T-helper 22 cell (primary cell): ENCODE data around the gene CTDSPL.

Source experiments
- DNase-seq: peaks from one replicate; pipeline ENCODE4 v3.0.0-alpha.2; 2020; ENCODE audit warnings: low read depth

CTDSPL gene

DNA sequence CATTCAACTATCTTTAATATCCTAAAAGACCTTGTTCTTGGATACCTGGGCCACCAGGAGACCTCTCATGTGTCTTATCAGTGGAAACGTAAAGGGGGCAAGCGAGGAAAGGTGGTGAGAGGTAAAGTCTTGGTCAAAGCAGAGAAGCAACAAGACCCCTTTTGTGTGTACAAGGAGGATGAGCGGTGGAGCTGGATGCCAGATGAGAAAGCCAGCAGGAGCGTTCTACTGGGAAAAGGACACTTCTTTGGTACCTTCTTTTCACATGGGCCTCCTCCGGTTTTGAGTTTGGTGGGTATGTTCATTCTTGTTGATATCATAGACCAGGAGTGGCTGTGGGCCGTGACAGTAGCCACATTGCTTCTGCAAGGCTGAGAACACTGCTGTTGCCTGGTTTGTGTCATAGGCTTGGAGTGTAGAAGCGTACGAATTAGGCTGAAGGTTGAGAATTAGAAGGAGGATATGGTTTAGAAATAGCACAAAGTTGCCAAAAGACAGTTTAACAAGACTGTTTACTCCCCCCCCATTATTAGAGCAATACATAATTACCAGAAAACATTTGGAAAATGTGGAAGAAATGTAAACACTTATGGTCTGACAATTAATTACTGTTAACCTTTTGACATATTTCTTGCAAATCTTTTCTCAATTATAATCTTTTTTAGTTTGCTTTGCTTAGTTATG lies 82.1 kb downstream of the CTDSPL start:
- no peak for DNase-seq

DNA sequence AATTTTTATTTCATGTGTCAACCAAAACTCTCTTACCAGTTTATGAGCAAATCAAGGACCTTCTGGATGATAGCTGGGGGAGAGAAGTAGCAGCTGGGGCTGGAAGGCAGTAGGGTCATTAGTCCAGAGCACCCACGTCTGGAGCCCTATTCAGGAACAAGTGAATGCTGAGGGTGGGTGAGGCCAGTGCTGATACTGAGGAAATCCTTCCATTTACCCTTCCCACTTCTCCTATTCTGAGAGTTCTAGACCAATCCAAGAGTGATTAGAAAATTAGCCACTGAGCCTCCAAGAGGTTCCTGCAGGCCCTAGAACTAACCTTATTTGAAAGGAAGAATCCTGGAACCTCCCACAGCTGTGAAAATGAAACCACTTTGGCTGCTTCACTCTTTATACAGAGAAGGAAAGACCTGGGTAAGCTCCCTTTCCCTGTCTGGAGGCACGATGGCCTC lies 82.7 kb downstream of the CTDSPL start:
- no peak for DNase-seq

DNA sequence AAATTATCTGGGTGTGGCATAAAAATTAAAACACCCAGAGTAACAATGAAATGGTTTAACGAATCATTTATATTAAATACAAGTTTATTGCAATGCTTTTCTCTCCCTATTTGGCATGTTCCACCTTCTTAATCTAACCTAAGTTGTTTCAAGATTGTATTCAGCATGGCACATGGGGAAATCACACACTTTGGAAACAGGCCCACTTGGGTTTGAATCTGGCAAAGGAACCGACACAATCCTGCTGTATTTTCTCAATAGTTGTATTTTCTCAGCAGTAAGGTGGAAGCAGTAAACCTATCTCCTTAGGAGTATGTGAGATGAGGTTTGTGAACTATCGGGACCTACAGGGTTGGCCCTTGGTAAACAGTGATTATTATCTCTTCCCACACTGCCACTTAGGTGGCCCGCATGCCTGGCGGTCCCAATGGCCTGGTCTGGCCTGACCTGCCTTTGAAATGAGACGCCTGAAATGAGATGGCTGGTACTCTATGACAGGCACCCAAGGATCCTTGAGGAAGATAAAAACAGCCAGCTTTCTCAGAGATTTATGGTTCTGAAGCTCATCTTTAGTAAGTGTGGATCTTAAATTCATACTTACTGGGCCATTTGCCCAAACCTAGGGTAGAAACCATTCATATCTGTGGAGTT lies 83.6 kb downstream of the CTDSPL start:
- no peak for DNase-seq

DNA sequence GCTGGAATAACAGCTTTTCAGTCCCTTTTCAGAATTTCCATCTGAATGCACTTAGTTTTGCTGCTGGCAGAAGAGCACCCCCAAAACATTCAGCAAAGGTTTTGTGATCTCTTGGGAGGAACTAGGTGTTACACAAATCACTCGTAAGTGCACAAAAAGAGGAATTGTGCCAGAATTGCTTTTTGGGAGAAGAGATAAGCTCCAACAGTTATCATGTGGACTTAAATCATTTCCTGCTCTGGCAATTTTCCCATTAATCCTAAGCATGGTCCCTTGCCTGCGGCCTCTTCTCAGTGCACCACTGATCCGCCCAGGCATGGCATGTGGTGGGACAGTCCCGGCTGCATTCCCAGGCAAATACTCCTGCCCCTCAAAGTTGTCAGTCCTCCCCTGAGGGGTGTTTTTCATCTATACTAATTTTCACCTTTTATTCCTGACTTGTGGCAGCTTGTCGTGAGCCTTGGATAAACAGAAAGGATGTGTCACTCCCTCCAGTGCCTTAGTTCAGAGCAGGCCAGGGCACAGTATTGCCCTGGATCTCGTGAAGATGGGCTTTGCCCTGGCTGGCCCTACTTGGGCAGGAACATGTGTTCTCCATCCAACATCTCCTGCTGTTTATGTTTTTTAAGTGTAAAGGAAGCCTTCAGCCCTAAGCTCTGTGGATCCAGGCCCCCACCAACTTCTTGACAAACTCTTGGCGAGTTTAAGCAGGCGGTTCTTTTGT lies 84.3 kb downstream of the CTDSPL start:
- DNase-seq, result no peak

DNA sequence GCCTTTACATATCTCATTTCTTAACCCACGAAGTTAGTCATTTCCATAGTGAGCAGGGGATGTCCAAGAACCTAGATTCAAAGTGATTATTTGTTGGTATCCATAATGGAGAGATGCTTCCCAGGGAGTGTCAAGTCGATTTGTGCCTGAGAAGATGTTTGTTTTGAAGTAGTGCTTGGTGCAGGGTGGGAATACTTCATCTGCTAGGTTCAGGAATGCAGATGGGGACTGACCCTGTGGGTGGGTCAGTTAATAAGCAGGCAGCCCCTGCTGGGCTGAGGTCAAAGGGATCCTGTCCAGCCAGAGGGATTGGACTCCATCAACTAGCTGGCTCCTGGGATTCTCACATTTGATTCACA lies 84.8 kb downstream of the CTDSPL start:
- DNase-seq, result no peak

DNA sequence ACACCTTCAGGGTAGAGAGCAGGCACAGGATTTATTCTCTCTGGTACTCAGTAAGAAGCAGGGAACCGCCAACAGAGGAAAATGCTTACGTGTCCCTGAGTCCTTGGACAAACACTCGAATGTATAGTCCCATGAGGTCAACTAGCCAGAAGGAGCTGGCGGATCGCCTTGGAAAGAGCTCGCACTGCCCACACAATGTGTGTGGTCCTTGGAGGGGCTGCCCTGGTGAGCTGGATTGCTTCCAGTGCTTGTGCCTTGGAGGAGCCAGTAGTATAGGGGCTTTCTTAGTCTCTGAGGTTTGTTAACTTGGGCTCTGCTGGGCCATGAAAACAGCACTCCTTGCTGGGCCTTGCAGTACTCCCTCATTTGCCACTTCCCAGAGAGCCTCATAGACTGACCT lies 88.2 kb downstream of the CTDSPL start:
- DNase-seq, result no peak

DNA sequence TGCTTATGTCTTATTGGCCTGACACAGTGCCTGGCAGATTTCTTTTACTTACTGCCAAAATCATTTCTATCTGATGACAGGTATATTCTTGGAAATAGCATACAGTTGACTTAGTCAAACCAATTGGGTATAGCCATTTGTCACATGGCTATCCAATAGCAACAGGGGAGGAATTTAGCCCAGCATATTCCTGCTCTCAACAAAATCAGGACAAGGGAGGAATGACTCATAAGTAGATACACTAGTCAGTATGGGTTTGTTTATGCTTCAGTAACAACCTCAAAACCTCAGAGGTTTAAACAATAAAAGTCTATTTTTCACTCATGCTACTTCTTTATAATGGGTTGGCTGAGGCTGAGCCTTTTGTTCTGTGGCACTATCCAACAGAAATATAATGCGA lies 90.9 kb downstream of the CTDSPL start:
- no peak for DNase-seq

DNA sequence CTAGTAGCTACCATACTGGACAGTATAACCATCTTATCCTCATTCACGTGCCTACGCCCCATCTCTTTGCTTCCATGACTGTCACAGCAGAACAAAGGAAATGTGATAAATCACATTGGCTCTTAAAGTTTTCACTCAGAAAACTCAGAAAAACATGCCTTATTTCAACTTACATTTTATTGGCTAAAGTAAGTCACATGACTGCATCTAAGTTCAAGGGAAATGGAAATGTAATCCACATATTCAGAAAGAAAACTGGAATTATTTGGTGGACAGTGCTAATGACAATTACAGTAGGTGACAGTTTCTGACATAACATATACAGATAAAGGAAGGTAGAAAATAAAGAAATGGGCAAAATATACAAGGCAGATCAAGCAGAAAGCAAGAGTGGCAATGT lies 91.5 kb downstream of the CTDSPL start:
- DNase-seq, result no peak

DNA sequence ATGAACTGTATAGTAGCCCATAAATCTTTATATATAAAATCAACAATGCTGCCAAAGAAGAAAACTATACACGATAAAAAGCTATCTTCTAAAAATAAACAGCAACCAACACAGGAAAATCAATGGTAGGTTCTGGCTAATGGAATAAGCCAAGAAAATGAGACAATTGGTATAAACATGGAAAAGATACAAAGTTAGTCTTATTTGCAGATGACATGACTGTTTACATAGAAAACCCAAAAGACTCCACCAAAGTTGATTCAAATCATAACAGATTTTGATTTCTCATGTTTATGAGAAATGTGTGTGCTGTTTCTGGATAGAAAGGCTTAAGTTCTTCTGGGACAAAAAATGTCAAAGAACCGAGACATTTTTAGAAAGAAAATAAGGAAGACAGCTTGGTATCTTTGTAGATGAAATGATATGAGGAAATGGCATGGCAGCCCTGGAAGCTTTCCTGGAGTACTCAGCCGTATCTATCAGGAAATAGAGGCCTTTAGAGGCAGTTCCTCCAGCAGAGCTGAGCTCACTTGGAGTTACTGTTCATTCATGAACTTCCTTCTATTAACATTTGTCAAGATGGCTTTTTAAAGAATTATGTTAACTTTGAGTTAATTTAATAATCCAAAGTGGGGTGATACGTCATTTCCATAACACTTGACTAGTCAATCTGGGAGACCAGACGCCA lies 92.2 kb downstream of the CTDSPL start:
- no peak for DNase-seq

DNA sequence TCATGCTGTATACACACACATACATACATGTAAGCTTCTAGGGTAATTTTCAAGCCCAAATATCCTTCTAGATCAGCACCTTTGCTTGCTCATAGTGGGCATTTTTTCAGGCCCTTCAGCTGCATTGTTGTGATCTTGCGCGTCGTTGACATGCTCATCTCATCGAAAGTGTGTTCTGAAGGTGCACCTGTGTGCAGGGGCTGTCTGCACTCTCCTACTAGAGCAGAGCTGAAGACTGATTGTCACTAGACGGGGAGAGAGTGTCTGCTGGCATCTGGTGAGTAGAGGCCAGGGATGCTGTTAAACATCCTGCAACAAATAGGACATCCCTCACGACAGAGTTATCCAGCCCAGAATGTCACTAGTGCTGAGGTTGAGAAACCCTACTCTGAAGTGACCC lies 93.2 kb downstream of the CTDSPL start:
- DNase-seq, result no peak

DNA sequence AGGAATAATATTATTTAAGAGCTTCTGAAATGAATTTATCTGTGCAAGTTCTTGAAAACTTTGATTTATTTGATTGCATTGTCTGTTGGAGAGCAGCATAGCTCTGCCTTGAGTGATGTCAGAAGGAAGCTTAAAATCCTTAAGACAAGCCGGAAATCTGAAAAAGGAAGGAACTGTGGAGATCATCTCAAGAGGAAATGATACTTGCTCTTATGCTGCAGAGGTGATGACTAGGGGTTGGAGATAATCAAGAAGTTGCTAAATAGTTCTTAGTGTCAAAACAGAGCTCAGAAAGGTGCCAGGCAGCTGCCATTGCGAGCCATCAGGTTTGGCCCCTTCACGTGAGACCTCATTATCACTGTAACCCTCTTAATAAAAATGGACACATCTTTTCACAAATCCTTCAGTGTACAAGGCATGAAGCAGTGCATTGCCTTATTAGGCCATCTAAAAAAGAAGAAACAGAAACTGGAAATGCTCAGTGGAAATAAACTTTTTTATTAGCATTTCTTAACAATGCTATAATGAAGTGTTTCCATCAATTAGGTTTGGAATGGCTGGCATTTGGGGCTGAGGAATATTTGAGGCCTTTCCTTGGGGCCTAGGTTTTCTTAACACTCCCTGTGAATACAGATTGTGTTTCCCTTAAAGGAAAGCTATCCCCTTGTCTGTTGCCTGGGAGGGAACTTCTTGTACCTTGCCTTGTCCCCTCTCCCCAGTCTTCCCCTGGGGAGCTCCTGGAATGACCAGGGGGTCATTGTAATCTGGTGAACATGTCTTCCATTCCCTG lies 94.4 kb downstream of the CTDSPL start:
- DNase-seq, result no peak

DNA sequence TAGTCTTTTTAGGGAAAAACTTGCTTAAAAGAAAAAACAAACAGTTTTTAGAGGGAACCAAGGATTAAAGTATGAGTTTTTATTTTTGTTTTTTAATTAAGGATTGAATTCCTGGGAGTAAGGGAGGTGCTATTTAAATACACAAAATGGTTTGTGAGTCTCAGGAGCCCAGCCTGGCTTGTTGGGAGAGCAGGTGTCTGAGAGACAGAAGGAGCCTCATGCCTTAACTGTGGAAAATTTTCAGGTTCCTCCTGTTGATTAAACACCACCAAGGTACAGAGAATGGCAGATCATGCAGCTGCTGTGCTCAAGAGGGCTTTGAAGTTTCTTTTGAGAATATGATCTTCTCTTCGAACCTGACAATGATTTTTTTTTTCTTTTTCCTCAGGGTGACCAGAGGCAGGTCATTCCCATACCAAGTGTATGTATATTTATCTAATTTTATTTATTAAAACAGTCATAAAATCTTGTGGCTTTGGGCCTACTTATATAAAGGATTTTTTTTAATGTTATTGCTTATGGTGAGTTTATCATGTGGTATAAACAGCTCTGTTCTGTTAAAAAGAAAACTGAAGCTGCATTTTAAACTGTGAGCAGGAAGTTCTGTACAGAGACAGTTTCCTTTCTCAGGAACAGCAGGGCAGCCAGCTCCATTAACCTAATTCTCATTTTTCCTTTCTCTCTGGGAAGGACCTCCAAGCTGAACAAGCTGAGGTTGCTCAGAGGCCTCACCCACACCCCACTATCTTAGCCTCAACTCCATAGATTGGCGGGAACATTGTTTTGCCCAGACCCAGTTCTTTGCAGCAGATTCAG lies 95.3 kb downstream of the CTDSPL start:
- no peak for DNase-seq

DNA sequence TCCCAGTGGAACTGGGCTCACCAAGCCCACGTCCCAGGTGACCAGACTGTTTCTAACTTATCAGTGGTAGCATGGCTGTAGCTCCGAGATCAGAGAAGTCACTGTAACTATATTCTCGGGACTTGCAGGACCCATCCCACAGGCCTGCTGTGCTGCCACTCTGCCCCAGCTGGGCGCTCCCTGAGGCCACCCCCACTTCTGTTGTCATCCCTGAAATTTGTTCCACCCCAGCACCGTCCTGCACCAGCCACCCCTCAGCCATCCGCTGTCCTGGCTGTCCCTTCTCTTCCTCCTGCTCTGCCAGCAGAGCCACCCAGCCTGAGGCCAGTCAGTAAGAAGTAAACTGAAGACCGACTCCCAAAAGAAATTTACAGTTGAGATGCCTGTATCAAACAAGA lies 95.9 kb downstream of the CTDSPL start:
- DNase-seq, result no peak

DNA sequence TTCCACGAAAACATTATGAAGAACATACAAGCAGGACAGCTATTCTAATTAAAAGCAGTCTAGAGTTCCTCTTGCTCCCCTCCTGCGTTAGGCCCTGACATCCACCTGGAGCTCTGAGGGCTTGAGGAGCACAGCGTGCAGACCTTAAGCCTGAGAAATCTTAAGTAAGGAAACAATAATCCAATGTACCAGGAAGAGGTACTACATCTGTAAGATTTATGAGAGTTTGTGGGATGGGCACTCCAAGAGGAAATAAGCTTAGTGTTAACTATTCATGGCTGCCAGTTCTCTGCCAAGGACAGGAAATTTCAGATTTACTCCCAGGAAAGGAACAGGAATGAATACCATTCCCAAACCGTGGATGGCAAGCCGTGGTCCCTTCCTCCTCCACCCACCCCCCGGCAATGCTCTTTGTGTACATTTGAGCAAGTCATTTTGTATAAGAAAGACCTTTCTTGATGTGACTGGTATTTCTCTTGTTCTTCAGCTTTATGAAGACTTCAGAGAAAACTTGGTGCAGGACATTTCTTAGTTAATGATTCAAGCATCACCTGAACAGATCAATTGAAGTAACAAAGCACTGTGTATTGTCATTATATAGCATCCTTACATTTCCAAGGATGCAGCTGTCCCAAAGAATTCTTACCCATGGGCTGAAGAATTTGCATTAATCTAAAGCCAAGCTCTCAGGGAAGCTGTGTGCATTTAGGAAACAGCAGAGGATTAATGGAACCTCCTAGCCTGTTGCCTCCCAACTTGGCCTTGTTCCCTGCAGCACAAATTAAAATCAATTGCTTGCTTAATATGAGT lies 100.1 kb downstream of the CTDSPL start:
- no peak for DNase-seq

DNA sequence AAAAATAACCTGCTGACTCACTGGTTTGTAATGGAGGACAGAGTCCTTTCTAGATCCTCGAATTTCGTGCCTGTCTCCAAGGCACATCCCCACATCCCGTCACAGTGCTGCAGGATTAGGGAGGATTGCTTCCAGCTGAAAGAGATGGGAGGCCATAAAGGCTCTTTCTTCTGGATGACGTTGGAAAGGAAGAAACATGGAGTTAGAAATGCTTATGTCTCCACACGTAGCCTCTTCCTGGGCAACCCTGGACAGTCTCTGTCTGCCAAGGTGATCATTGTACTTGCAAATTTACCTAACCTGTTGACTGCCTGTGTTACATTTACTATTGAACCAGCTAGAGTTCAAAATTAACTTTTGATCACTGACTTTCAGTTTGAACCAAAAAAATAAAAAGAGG lies 101.3 kb downstream of the CTDSPL start:
- DNase-seq, result no peak

DNA sequence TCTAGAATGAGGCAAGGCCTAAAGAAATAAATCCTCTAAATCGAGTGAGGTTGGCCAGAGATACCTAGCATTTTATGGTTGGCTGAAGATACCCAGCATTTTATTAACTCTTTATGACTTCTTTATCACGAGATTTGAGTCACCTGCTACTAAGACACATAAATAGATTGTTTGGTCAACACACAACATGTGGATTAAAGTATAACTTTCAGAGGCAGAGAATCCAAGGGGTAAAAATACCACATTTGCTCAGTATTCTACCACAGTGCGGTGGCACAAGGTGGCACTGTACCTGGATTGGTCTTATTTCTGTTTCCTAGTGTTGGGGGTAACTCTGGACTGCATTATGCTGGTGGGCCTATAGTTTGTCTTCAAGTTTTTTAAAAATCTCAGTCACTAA lies 102.0 kb downstream of the CTDSPL start:
- DNase-seq, result no peak

DNA sequence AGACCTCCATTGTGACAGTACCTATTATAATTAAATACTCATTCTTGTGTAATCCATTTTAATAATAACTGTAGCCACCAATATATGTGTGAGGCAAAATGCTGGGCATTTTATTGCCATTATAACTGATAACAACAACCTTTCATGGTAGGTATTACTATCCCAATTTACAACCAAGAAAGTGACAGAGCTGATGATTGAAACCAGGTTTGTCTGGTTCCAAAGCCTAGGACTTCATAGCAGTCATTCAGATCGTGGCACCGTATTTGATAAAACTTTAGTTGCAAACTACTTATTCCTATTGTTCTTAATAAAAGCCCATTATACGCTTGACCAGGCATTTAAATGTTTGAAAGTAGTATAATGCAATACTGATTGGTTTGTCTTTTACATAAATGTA lies 102.5 kb downstream of the CTDSPL start:
- no peak for DNase-seq

DNA sequence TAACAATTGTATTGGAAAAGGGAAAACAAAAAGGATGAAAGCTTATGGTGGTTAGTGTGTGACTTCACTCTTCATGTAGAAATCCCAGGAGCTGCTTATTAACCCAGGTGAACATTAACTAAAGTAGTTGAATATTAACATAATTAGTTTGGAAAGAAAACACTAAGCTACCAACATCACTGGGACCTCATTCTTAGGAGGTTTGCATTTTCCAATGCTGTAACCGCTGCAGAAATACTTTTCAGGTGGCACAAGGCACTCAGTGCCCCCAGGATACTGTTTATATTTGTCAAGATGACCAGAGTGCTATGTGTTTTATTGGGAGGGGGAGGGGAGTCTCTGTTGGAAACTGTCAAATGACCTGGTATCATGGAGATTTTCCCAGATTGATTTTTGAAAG lies 103.0 kb downstream of the CTDSPL start:
- DNase-seq, result no peak

DNA sequence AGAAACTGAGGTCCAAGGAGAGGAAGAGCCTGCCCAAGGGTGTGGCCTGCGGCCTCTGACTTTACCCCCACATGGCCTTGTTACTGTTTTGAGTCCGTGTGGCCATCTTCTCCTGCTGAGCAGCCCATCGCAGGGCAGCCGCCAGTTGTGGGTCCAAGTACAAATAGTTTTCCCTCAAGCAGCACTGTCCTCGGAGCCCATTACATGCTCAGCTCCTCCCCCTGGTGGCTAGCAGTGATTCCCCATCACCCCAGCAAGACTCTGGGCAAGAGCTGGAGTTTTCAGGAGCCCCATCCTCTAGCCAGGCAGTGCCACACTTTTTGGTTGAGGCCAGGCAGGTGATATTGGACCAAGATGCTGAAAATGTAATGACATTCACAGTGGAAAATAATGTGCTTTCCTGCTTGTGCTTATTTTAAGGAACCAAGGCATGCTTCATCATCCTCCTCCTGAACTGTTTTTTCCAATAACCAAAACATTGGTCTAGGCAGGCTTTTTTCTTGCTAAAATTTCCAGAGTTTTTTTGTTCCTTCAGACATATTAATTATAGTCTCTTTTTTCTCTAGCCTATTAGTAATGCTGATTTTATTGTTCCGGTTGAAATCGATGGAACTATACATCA lies 105.7 kb downstream of the CTDSPL start:
- DNase-seq, result peak; percentile 7

DNA sequence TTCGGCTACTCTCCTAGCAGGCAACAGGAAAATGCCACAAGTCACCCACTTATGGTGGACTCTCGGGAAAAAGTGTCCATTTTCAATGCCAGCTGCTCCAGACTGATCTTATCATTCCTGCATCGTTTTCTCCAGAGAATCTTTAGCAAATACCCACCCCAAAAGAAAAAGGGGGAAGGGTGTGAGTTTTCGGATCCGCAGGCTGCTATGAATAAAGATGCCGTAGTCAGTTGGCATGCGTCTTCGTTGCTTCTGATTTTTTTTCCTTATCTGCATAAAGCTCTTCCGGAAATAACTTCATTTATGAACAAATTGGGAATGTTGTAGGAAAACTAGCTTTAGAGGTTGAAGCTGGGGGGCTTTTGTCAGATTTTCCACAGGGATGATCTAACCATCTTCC lies 106.5 kb downstream of the CTDSPL start:
- no peak for DNase-seq
